ENCODE results near the gene CALY.
A peak's percentile ranks its signal among the peaks of the same experiment; 100 is the strongest.

The CALY gene

GRCh38 chr10:133318494-133319127, 18.1 kb downstream of the CALY start (continued):
- no peak for TF ChIP-seq ZNF274 (IDR thresholded peaks at IDR 0.05; ENCODE audit: low read length)
- TF ChIP-seq ZNF274 (tag by site-specific recombination; IDR thresholded peaks at IDR 0.05; ENCODE audit: borderline replicate concordance): no peak
- no peak for TF ChIP-seq ZNF239 (tag by site-specific recombination; IDR thresholded peaks at IDR 0.05)
- TF ChIP-seq ZNF473 (tag by site-specific recombination; IDR thresholded peaks at IDR 0.05): no peak
- TF ChIP-seq ZNF585B (tag by site-specific recombination; IDR thresholded peaks at IDR 0.05): no peak
- no peak for TF ChIP-seq ZNF148 (tag by site-specific recombination; IDR thresholded peaks at IDR 0.05; ENCODE audit: borderline replicate concordance)
- peak; percentile 78 for TF ChIP-seq ZNF24 (tag by site-specific recombination; IDR thresholded peaks at IDR 0.05)
- TF ChIP-seq ZNF146 (tag by site-specific recombination; IDR thresholded peaks at IDR 0.05): no peak
- peak; percentile 71 for TF ChIP-seq ZNF629 (tag by site-specific recombination; IDR thresholded peaks at IDR 0.05)
- TF ChIP-seq ZNF311 (tag by site-specific recombination; IDR thresholded peaks at IDR 0.05; ENCODE audit: borderline replicate concordance): no peak
- TF ChIP-seq, protein P1, sequence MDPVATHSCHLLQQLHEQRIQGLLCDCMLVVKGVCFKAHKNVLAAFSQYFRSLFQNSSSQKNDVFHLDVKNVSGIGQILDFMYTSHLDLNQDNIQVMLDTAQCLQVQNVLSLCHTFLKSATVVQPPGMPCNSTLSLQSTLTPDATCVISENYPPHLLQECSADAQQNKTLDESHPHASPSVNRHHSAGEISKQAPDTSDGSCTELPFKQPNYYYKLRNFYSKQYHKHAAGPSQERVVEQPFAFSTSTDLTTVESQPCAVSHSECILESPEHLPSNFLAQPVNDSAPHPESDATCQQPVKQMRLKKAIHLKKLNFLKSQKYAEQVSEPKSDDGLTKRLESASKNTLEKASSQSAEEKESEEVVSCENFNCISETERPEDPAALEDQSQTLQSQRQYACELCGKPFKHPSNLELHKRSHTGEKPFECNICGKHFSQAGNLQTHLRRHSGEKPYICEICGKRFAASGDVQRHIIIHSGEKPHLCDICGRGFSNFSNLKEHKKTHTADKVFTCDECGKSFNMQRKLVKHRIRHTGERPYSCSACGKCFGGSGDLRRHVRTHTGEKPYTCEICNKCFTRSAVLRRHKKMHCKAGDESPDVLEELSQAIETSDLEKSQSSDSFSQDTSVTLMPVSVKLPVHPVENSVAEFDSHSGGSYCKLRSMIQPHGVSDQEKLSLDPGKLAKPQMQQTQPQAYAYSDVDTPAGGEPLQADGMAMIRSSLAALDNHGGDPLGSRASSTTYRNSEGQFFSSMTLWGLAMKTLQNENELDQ (tag by site-specific recombination; IDR thresholded peaks at IDR 0.05; ENCODE audit: low read depth): no peak
- TF ChIP-seq ZBTB26 (tag by site-specific recombination; optimal IDR thresholded peaks at IDR 0.05): peak; percentile 88
- peak; percentile 99 for TF ChIP-seq ZNF2 (tag by site-specific recombination; IDR thresholded peaks at IDR 0.05)
- no peak for TF ChIP-seq FEZF1 (tag by site-specific recombination; IDR thresholded peaks at IDR 0.05)
- no peak for TF ChIP-seq ZNF555 (tag by site-specific recombination; conservative IDR thresholded peaks at IDR 0.05)
- TF ChIP-seq BCL11A (tag by site-specific recombination; IDR thresholded peaks at IDR 0.05; ENCODE audit: low read depth): peak; percentile 57; the same call in 1 of the 2 replicates
- TF ChIP-seq MZF1 (tag by site-specific recombination; IDR thresholded peaks at IDR 0.05; ENCODE audit: borderline replicate concordance): 0 out of 2 replicates have a peak, but pooled peaks have one; percentile 52
- TF ChIP-seq ZNF600 (tag by site-specific recombination; IDR thresholded peaks at IDR 0.05): peak; percentile 78
- no peak for TF ChIP-seq ZNF19 (tag by site-specific recombination; IDR thresholded peaks at IDR 0.05; ENCODE audit: low read depth)
- TF ChIP-seq ZNF223 (tag by site-specific recombination; IDR thresholded peaks at IDR 0.05): no peak
- TF ChIP-seq ZSCAN23 (tag by site-specific recombination; IDR thresholded peaks at IDR 0.05): 0 out of 2 replicates have a peak, but pooled peaks have one; percentile 19
- TF ChIP-seq KLF7 (tag by site-specific recombination; IDR thresholded peaks at IDR 0.05; ENCODE audit: borderline replicate concordance): peak; percentile 57; the same call in 1 of the 2 replicates
- peak; percentile 59 for TF ChIP-seq SCRT2 (tag by site-specific recombination; IDR thresholded peaks at IDR 0.05)
- TF ChIP-seq, protein P2, sequence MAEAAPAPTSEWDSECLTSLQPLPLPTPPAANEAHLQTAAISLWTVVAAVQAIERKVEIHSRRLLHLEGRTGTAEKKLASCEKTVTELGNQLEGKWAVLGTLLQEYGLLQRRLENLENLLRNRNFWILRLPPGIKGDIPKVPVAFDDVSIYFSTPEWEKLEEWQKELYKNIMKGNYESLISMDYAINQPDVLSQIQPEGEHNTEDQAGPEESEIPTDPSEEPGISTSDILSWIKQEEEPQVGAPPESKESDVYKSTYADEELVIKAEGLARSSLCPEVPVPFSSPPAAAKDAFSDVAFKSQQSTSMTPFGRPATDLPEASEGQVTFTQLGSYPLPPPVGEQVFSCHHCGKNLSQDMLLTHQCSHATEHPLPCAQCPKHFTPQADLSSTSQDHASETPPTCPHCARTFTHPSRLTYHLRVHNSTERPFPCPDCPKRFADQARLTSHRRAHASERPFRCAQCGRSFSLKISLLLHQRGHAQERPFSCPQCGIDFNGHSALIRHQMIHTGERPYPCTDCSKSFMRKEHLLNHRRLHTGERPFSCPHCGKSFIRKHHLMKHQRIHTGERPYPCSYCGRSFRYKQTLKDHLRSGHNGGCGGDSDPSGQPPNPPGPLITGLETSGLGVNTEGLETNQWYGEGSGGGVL (tag by site-specific recombination; IDR thresholded peaks at IDR 0.05): peak; percentile 19; the same call in 1 of the 2 replicates
- TF ChIP-seq ZNF157 (tag by site-specific recombination; IDR thresholded peaks at IDR 0.05): no peak
- no peak for TF ChIP-seq ZNF704 (tag by site-specific recombination; IDR thresholded peaks at IDR 0.05)
- no peak for TF ChIP-seq ZNF16 (tag by site-specific recombination; IDR thresholded peaks at IDR 0.05; ENCODE audit: low read depth)
- TF ChIP-seq ZNF221 (tag by site-specific recombination; IDR thresholded peaks at IDR 0.05; ENCODE audit: borderline replicate concordance): no peak
- TF ChIP-seq ZNF830 (tag by site-specific recombination; IDR thresholded peaks at IDR 0.05; ENCODE audit: low read depth): no peak
- no peak for TF ChIP-seq BCL6B (tag by site-specific recombination; IDR thresholded peaks at IDR 0.05)
